ENCODE measurements around the gene PTTG2. TPM values are rescaled to one million over a fixed set of nuclear protein-coding genes. Genes with fewer than 3 reads are reported as not detected.

The PTTG2 gene
- total RNA-seq, 1 donor from 2014 or later: not detected

DNA sequence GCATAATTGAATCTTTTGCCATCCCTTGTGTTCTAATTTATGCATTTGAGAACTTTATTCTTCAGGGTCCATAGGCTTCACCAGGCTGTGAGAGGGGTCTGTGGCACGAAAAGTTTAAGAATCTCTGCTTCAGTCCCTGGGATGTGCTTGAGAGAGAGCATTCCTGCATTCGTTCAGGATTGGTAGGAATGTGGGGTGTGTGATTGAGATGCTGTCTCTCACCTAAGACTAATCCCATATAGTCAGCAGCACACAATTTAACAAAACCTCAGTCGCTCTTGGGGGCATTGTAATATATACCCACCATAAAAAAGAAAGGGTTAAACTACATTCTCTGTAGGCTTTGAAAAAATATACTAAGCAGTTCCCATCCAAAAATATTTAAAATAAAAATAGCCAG lies 41.7 kb downstream of the PTTG2 start:
- TF ChIP-seq, protein P1, sequence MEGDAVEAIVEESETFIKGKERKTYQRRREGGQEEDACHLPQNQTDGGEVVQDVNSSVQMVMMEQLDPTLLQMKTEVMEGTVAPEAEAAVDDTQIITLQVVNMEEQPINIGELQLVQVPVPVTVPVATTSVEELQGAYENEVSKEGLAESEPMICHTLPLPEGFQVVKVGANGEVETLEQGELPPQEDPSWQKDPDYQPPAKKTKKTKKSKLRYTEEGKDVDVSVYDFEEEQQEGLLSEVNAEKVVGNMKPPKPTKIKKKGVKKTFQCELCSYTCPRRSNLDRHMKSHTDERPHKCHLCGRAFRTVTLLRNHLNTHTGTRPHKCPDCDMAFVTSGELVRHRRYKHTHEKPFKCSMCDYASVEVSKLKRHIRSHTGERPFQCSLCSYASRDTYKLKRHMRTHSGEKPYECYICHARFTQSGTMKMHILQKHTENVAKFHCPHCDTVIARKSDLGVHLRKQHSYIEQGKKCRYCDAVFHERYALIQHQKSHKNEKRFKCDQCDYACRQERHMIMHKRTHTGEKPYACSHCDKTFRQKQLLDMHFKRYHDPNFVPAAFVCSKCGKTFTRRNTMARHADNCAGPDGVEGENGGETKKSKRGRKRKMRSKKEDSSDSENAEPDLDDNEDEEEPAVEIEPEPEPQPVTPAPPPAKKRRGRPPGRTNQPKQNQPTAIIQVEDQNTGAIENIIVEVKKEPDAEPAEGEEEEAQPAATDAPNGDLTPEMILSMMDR (conservative IDR thresholded peaks at IDR 0.05): no peak
- Mint-ChIP-seq H3K9me3 (no peaks in the 10 kb centered on the region), H3K27ac (ENCODE audit: unreplicated experiment) (no peak overlapping the region), H3K4me3 (no peak overlapping the region), H3K36me3 (ENCODE audit: low read depth) (no peaks in the 10 kb centered on the region), H3K27me3 (ENCODE audit: low read depth) (no peaks in the 10 kb centered on the region), H3K4me1 (peaks cover 31% of the 10 kb centered on the region)
- DNase-seq (ENCODE audit: low read depth, low spot score): no peak

DNA sequence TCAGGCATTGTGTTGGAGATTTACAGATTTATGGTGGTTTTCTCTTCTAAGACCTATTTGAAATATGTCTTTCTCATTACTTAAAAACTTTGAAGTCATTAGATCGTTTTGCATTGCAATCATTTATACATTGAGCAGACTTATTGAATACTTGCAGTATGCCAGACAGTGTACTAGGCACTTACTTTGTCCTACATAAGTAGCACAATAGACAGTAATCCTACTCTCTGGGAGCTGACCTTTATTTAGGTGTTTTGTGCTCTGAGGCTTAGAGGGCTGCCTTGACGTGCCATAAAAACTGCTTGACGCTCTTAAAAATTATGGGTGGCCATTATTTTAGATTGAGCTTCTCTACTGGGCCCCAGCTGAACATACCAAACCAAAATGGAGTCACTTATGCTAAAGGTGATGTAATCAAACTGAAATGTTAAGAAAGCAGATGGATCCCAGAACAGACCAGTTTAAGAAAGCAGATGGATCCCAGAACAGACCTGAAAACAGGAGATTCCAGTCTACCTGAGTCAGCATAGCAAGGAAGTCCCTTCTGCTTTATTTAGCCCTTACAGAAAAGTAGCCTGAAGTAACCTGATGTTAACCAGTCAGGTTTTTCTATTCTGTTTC lies 42.4 kb downstream of the PTTG2 start:
- Mint-ChIP-seq H3K27me3 (ENCODE audit: low read depth) (no peaks in the 10 kb centered on the region), H3K4me1 (peaks cover 28% of the 10 kb centered on the region), H3K27ac (ENCODE audit: unreplicated experiment) (no peak overlapping the region), H3K9me3 (no peaks in the 10 kb centered on the region), H3K36me3 (ENCODE audit: low read depth) (no peaks in the 10 kb centered on the region), H3K4me3 (no peak overlapping the region)
- DNase-seq (ENCODE audit: low read depth, low spot score): no peak
- TF ChIP-seq, protein P1 (conservative IDR thresholded peaks at IDR 0.05): no peak

DNA sequence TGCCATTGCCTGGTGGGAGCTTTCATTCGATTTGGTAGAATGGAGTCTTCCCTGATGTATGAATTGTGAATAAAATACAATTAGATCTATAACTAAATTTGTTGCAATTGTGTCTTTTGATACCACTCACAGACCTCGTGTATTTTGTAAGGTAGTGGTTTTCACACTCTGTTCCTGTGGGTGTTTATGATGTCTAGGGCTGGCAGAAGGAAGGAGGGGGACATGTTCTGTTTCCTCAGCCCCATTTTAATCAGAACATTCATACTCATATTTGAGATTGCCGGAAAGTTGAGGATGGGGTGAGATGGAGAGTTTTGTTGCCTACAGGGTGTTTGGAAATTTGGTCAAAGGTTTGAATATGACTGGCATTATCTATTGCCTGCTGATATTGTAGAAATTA lies 42.9 kb downstream of the PTTG2 start:
- no peaks in the 10 kb centered on the region for H3K36me3 Mint-ChIP-seq (ENCODE audit: low read depth)
- no peak overlapping the region for H3K4me3 Mint-ChIP-seq
- TF ChIP-seq, protein P1 (conservative IDR thresholded peaks at IDR 0.05): no peak
- peaks cover 28% of the 10 kb centered on the region for H3K4me1 Mint-ChIP-seq
- DNase-seq (ENCODE audit: low read depth, low spot score): no peak
- H3K27ac Mint-ChIP-seq (ENCODE audit: unreplicated experiment): peak overlapping the region; percentile 14
- no peaks in the 10 kb centered on the region for H3K27me3 Mint-ChIP-seq (ENCODE audit: low read depth)
- H3K9me3 Mint-ChIP-seq: no peaks in the 10 kb centered on the region

DNA sequence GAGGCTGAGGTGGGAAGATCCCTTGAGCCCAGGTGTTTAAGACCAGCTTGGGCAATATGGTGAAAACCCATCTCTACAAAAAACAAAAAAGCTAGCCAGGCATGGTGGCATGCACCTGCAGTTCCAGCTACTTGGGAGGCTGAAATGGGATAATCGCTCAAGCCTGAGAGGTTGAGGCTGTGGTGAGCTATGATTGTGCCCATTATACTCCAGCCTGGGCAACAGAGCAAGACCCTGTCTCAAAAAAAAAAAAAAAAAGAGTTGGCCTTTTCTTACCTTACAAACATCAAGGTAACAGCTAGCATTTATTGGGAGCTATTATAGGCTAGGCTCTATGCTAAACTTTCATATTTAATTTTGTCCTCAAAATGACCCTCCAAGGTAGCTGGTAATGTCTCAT lies 43.4 kb downstream of the PTTG2 start:
- H3K9me3 Mint-ChIP-seq: no peaks in the 10 kb centered on the region
- peaks cover 28% of the 10 kb centered on the region for H3K4me1 Mint-ChIP-seq
- no peak overlapping the region for H3K4me3 Mint-ChIP-seq
- H3K27me3 Mint-ChIP-seq (ENCODE audit: low read depth): no peaks in the 10 kb centered on the region
- no peaks in the 10 kb centered on the region for H3K36me3 Mint-ChIP-seq (ENCODE audit: low read depth)
- H3K27ac Mint-ChIP-seq (ENCODE audit: unreplicated experiment): no peak overlapping the region
- TF ChIP-seq, protein P1 (conservative IDR thresholded peaks at IDR 0.05): no peak
- DNase-seq (ENCODE audit: low read depth, low spot score): no peak

DNA sequence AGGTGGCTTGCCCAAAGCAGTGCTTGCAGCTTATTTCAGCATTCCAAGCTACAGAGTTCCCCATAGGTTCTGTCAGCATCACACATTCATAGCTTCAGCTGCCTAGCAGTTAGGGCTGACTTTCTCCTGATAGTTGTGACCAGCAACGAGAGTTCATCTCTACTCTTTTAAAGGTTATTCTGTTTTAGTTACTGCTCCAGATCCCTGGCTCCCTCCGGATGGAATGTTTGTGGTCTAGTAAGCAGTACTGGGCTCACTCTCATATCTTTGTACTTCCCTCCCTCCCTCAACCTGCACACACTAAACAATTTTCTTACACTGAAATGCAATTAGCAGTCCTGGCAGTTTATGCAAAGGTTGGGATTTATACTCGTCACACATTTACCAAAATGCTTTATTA lies 43.9 kb downstream of the PTTG2 start:
- Mint-ChIP-seq H3K9me3 (no peaks in the 10 kb centered on the region), H3K27ac (ENCODE audit: unreplicated experiment) (no peak overlapping the region), H3K27me3 (ENCODE audit: low read depth) (no peaks in the 10 kb centered on the region), H3K4me3 (no peak overlapping the region), H3K36me3 (ENCODE audit: low read depth) (no peaks in the 10 kb centered on the region), H3K4me1 (peaks cover 28% of the 10 kb centered on the region)
- TF ChIP-seq, protein P1 (conservative IDR thresholded peaks at IDR 0.05): no peak
- DNase-seq (ENCODE audit: low read depth, low spot score): no peak

Data from neural crest cell (in vitro differentiated cells).